H9 (cell line): Measurements from ENCODE around the gene CEBPG. TPM values are rescaled to one million over a fixed set of nuclear protein-coding genes. Genes with fewer than 3 reads are reported as not detected.

Experiments used
- DNase-seq: peaks from one replicate; pipeline ENCODE4 v3.0.0-alpha.2; 2017
- H2AFZ ChIP-seq: one replicate; pipeline ENCODE4 v1.6.1; 2013; ENCODE audit warnings: mild to moderate bottlenecking, low read length, control low read depth, moderate library complexity
- H2AK5ac ChIP-seq: 2 replicates; pipeline ENCODE4 v1.6.1; 2013; ENCODE audit warnings: low read length, control low read depth, mixed read lengths; ENCODE audit not compliant: insufficient read length
- H2BK120ac ChIP-seq: one replicate; pipeline ENCODE4 v1.6.1; 2013; ENCODE audit warnings: low read depth, mild to moderate bottlenecking, low read length, control low read depth, inconsistent platforms; ENCODE audit not compliant: poor library complexity, severe bottlenecking
- H2BK12ac ChIP-seq: 2 replicates; pipeline ENCODE4 v1.6.1; 2013; ENCODE audit warnings: low read length, control low read depth, mixed read lengths, low read depth; ENCODE audit not compliant: insufficient read length
- H2BK15ac ChIP-seq: 2 replicates; pipeline ENCODE4 v1.6.1; 2013; ENCODE audit warnings: low read depth, low read length, control low read depth
- H2BK20ac ChIP-seq: one replicate; pipeline ENCODE4 v1.6.1; 2013; ENCODE audit warnings: low read depth, mild to moderate bottlenecking, low read length, control low read depth, inconsistent platforms; ENCODE audit not compliant: poor library complexity, severe bottlenecking
- H2BK5ac ChIP-seq: 2 replicates; pipeline ENCODE4 v1.6.1; 2013; ENCODE audit warnings: low read length, control low read depth, mixed read lengths; ENCODE audit not compliant: insufficient read length
- H3K14ac ChIP-seq: 2 replicates; pipeline ENCODE4 v1.6.1; 2013; ENCODE audit warnings: low read length, control low read depth; ENCODE audit not compliant: insufficient read depth
- H3K18ac ChIP-seq: 2 replicates; pipeline ENCODE4 v1.6.1; 2013; ENCODE audit warnings: low read depth, mild to moderate bottlenecking, mixed read lengths, low read length, control low read depth; ENCODE audit not compliant: insufficient read length
- H3K23ac ChIP-seq: 2 replicates; pipeline ENCODE4 v1.6.1; 2013; ENCODE audit warnings: low read length, control low read depth, mixed read lengths, low read depth; ENCODE audit not compliant: insufficient read length
- H3K23me2 ChIP-seq: 2 replicates; pipeline ENCODE4 v1.6.1; 2013; ENCODE audit warnings: low read depth, mild to moderate bottlenecking, mixed read lengths, low read length, control low read depth; ENCODE audit not compliant: insufficient read length, poor library complexity, severe bottlenecking
- H3K27ac ChIP-seq: 2 replicates; pipeline ENCODE4 v1.5.1; 2013; ENCODE audit warnings: low read length, control low read depth, mixed read lengths, low read depth; ENCODE audit not compliant: insufficient read length
- H3K27me3 ChIP-seq: 2 replicates; pipeline ENCODE4 v1.6.1; 2013; ENCODE audit warnings: low read length, control low read depth, inconsistent platforms; ENCODE audit not compliant: insufficient read depth
- H3K4ac ChIP-seq: 2 replicates; pipeline ENCODE4 v1.6.1; 2013; ENCODE audit warnings: low read depth, mild to moderate bottlenecking, control low read depth, inconsistent platforms, low read length, moderate library complexity
- H3K4me1 ChIP-seq: 2 replicates; pipeline ENCODE4 v1.6.1; 2013; ENCODE audit warnings: low read length, control low read depth, inconsistent platforms; ENCODE audit not compliant: insufficient read depth
- H3K4me2 ChIP-seq: 2 replicates; pipeline ENCODE4 v1.6.1; 2013; ENCODE audit warnings: low read length, control low read depth, mixed read lengths; ENCODE audit not compliant: insufficient read length, insufficient read depth
- H3K56ac ChIP-seq: 2 replicates; pipeline ENCODE4 v1.6.1; 2013; ENCODE audit warnings: low read depth, mild to moderate bottlenecking, mixed read lengths, low read length, control low read depth; ENCODE audit not compliant: insufficient read length
- H3K79me1 ChIP-seq: 2 replicates; pipeline ENCODE4 v1.6.1; 2013; ENCODE audit warnings: low read depth, mild to moderate bottlenecking, moderate library complexity, low read length, control low read depth, inconsistent platforms; ENCODE audit not compliant: insufficient read depth, poor library complexity, severe bottlenecking
- H3K79me2 ChIP-seq: 2 replicates; pipeline ENCODE4 v1.6.1; 2013; ENCODE audit warnings: low read length, control low read depth, inconsistent platforms; ENCODE audit not compliant: insufficient read depth
- H3K9ac ChIP-seq: 2 replicates; pipeline ENCODE4 v1.6.1; 2013; ENCODE audit warnings: low read length, control low read depth, mixed read lengths; ENCODE audit not compliant: insufficient read length; ENCODE audit errors: extremely low read depth
- H3K9me3 ChIP-seq: one replicate; pipeline ENCODE4 v1.6.1; 2013; ENCODE audit warnings: low read depth, low read length, inconsistent platforms; ENCODE audit not compliant: control insufficient read depth
- H3T11ph ChIP-seq: one replicate; pipeline ENCODE4 v1.6.1; 2013; ENCODE audit warnings: mild to moderate bottlenecking, low read length, control low read depth, inconsistent platforms
- H4K20me1 ChIP-seq: one replicate; pipeline ENCODE4 v1.6.1; 2013; ENCODE audit not compliant: control insufficient read depth, insufficient read length, insufficient read depth
- H4K5ac ChIP-seq: 2 replicates; pipeline ENCODE4 v1.6.1; 2013; ENCODE audit warnings: low read depth, mild to moderate bottlenecking, mixed read lengths, low read length, control low read depth; ENCODE audit not compliant: insufficient read length
- H4K8ac ChIP-seq: replicated peaks from 2 replicates; pipeline ENCODE4 v1.6.1; 2013; ENCODE audit warnings: low read length, control low read depth, mixed read lengths, low read depth; ENCODE audit not compliant: insufficient read length
- H4K91ac ChIP-seq: 2 replicates; pipeline ENCODE4 v1.6.1; 2013; ENCODE audit warnings: low read depth, mild to moderate bottlenecking, moderate library complexity, mixed read lengths, low read length, control low read depth; ENCODE audit not compliant: insufficient read length
- H3K27ac Mint-ChIP-seq, 3 experiments: 2 replicates in 2 of 3; 3 replicates in 1 of 3; pipeline ENCODE4 v1.8.0; 2020 to 2021; ENCODE audit warnings: mixed read lengths in 3 of 3, mild to moderate bottlenecking in 1 of 3, moderate library complexity in 1 of 3
- H3K27me3 Mint-ChIP-seq: 2 replicates; pipeline ENCODE4 v1.8.0; 2021; ENCODE audit warnings: low read depth, mild to moderate bottlenecking, moderate library complexity, mixed read lengths
- H3K36me3 Mint-ChIP-seq, 3 experiments: 2 replicates in 2 of 3; 3 replicates in 1 of 3; pipeline ENCODE4 v1.8.0; 2020 to 2021; ENCODE audit warnings: low read depth in 3 of 3, mixed read lengths in 3 of 3; ENCODE audit not compliant: insufficient read depth in 1 of 3
- H3K4me1 Mint-ChIP-seq, 2 experiments: 2 replicates each; pipeline ENCODE4 v1.8.0; 2020; ENCODE audit warnings: mixed read lengths in 2 of 2
- H3K4me3 Mint-ChIP-seq, 2 experiments: 2 replicates in 1 of 2; 3 replicates in 1 of 2; pipeline ENCODE4 v1.8.0; 2020 to 2021; ENCODE audit warnings: mild to moderate bottlenecking in 2 of 2, mixed read lengths in 2 of 2, moderate library complexity in 1 of 2
- H3K9me3 Mint-ChIP-seq, 2 experiments: 2 replicates in 1 of 2; 3 replicates in 1 of 2; pipeline ENCODE4 v1.8.0; 2020; ENCODE audit warnings: mild to moderate bottlenecking in 2 of 2, mixed read lengths in 2 of 2, moderate library complexity in 1 of 2
- CTCF ChIP-seq: fragments of 200-600 bp; sonication (generic); conservative IDR thresholded peaks from 3 replicates; pipeline ENCODE4 v1.8.0; 2021; ENCODE audit warnings: antibody characterized with exemption, mild to moderate bottlenecking
- WGBS: extraction: QIAGEN DNeasy Blood & Tissue Kit; methylation state at CpG from one replicate; pipeline ENCODE4 v1.1.7; 2013; ENCODE audit warnings: missing lambda C conversion rate, low lambda C conversion rate, mixed read lengths; ENCODE audit not compliant: insufficient read length; ENCODE audit errors: extremely low coverage; 5-methylcytosine and 5-hydroxymethylcytosine counted together
- total RNA-seq: library from RNA; stranded (reverse); gene quantifications from 2 replicates; pipeline ENCODE4 v1.2.1, GENCODE V29; 2021

The CEBPG gene
- total RNA-seq, 1 experiment from 2014 or later = 33.7 TPM

GRCh38 chr19:33357556-33357955 is 16.0 kb upstream of the CEBPG start:
- TF ChIP-seq CTCF = no peak
- no peaks in the 10 kb centered on the region for H3K79me1 ChIP-seq
- no peaks in the 10 kb centered on the region for H3K23me2 ChIP-seq
- no peak for DNase-seq
- H4K20me1 ChIP-seq = no peaks in the 10 kb centered on the region
- H3K4me1 ChIP-seq = no peaks in the 10 kb centered on the region
- H3K9me3 ChIP-seq = no peaks in the 10 kb centered on the region
- no peaks in the 10 kb centered on the region for H3K27me3 ChIP-seq
- H2BK20ac ChIP-seq = no peak overlapping the region
- no CpG with 5 or more reads among the region's 1 CpG for WGBS
- Mint-ChIP-seq H3K4me3 (no peak overlapping the region), H3K4me1 (no peaks in the 10 kb centered on the region; a peak in 1 of 4 replicates), H3K27ac (no peak overlapping the region), H3K27me3 (peaks cover under 1% of the 10 kb centered on the region; the same call in 1 of the 2 replicates), H3K9me3 (peaks cover 9% of the 10 kb centered on the region in 2 experiments), H3K36me3 (no peaks in the 10 kb centered on the region)
- no peak overlapping the region for H2AK5ac ChIP-seq
- no peak overlapping the region for H3K23ac ChIP-seq
- H3T11ph ChIP-seq = no peak overlapping the region
- H2AFZ ChIP-seq = no peak overlapping the region
- H4K8ac ChIP-seq = no peak overlapping the region
- no peak overlapping the region for H3K4me2 ChIP-seq
- no peak overlapping the region for H3K18ac ChIP-seq
- no peaks in the 10 kb centered on the region for H3K79me2 ChIP-seq
- H3K14ac ChIP-seq = no peak overlapping the region
- H2BK15ac ChIP-seq = no peak overlapping the region
- no peak overlapping the region for H3K9ac ChIP-seq
- H4K91ac ChIP-seq = no peak overlapping the region
- no peak overlapping the region for H2BK5ac ChIP-seq
- H3K56ac ChIP-seq = no peak overlapping the region
- no peak overlapping the region for H2BK12ac ChIP-seq
- no peak overlapping the region for H3K27ac ChIP-seq
- H2BK120ac ChIP-seq = no peak overlapping the region
- no peak overlapping the region for H4K5ac ChIP-seq
- H3K4ac ChIP-seq = no peak overlapping the region
